22Rv1 (cell line): Measurements from ENCODE around the gene NUTM2E.
"Not testable (repeated sequence)": the region's sequence is repeated elsewhere in the genome, so short reads cannot be mapped to it uniquely, and the experiment has no call there.

Experiments used
- H3K27ac ChIP-seq: fragments of 450-650 bp; 2 replicates; pipeline ENCODE4 v1.5.1; 2017
- CTCF ChIP-seq: fragments of 450-650 bp; IDR thresholded peaks from 2 replicates; pipeline ENCODE4 v1.5.1; 2017; ENCODE audit warnings: mild to moderate bottlenecking

NUTM2E gene

GRCh38 chr10:79826496-79827215 is at the start of gene NUTM2E:
TSS of gene NUTM2E (plus strand) at chr10:79826739. CDS start at chr10:79841741, 15,002 bp downstream.
- H3K27ac ChIP-seq, result peak within 1 kb of the TSS; percentile 85

- not testable (repeated sequence) for H3K27ac ChIP-seq
Observed at GRCh38 chr10:79777997-79778396, 48.5 kb upstream of the NUTM2E start.

- H3K27ac ChIP-seq, result not testable (repeated sequence)
- TF ChIP-seq CTCF, result peak; percentile 68
Observed at GRCh38 chr10:79779310-79779938, 47.1 kb upstream of the NUTM2E start.

- not testable (repeated sequence) for H3K27ac ChIP-seq
Observed at GRCh38 chr10:79779992-79780391, 46.5 kb upstream of the NUTM2E start.

- not testable (repeated sequence) for H3K27ac ChIP-seq
Observed at GRCh38 chr10:79781584-79781983, 45.0 kb upstream of the NUTM2E start.

GRCh38 chr10:79787455-79787952 is 39.0 kb upstream of the NUTM2E start:
- H3K27ac ChIP-seq, result not testable (repeated sequence)

- not testable (repeated sequence) for H3K27ac ChIP-seq
Observed at GRCh38 chr10:79789351-79789750, 37.2 kb upstream of the NUTM2E start.

- not testable (repeated sequence) for H3K27ac ChIP-seq
Observed at GRCh38 chr10:79791906-79792517, 34.5 kb upstream of the NUTM2E start.

GRCh38 chr10:79799337-79799736 is 27.2 kb upstream of the NUTM2E start:
- not testable (repeated sequence) for H3K27ac ChIP-seq

- H3K27ac ChIP-seq, result not testable (repeated sequence)
Observed at GRCh38 chr10:79805857-79806256, 20.7 kb upstream of the NUTM2E start.

- H3K27ac ChIP-seq, result not testable (repeated sequence)
Observed at GRCh38 chr10:79811895-79812294, 14.6 kb upstream of the NUTM2E start.

GRCh38 chr10:79816290-79816689 is 10.2 kb upstream of the NUTM2E start:
- not testable (repeated sequence) for H3K27ac ChIP-seq

GRCh38 chr10:79823387-79823786 is 3.2 kb upstream of the NUTM2E start:
- not testable (repeated sequence) for H3K27ac ChIP-seq

- H3K27ac ChIP-seq, result peak overlapping the region; percentile 85; the same call in 1 of the 2 replicates
Observed at GRCh38 chr10:79825587-79826011, 940 bp upstream of the NUTM2E start.

GRCh38 chr10:79826131-79826495 is 426 bp upstream of the NUTM2E start:
- peak overlapping the region; percentile 85 for H3K27ac ChIP-seq

- not testable (repeated sequence) for H3K27ac ChIP-seq
Observed at GRCh38 chr10:79833833-79834232, 7.3 kb downstream of the NUTM2E start.

- H3K27ac ChIP-seq, result not testable (repeated sequence)
Observed at GRCh38 chr10:79835891-79836290, 9.4 kb downstream of the NUTM2E start.

- H3K27ac ChIP-seq, result not testable (repeated sequence)
Observed at GRCh38 chr10:79836891-79837290, 10.4 kb downstream of the NUTM2E start.

GRCh38 chr10:79838441-79838840 is 11.9 kb downstream of the NUTM2E start:
- H3K27ac ChIP-seq, result not testable (repeated sequence)

GRCh38 chr10:79853191-79853854 is 26.8 kb downstream of the NUTM2E start:
- not testable (repeated sequence) for H3K27ac ChIP-seq

GRCh38 chr10:79862269-79862668 is 35.7 kb downstream of the NUTM2E start:
- not testable (repeated sequence) for H3K27ac ChIP-seq
